NCI-H1417 (cell line): ENCODE results near the gene ATXN7L1.

ENCODE experiments used
- DNase-seq, 3 experiments: peaks; one replicate each; lab custom pipeline; 2025; lab: John Stamatoyannopoulos, UW

The ATXN7L1 gene

DNA sequence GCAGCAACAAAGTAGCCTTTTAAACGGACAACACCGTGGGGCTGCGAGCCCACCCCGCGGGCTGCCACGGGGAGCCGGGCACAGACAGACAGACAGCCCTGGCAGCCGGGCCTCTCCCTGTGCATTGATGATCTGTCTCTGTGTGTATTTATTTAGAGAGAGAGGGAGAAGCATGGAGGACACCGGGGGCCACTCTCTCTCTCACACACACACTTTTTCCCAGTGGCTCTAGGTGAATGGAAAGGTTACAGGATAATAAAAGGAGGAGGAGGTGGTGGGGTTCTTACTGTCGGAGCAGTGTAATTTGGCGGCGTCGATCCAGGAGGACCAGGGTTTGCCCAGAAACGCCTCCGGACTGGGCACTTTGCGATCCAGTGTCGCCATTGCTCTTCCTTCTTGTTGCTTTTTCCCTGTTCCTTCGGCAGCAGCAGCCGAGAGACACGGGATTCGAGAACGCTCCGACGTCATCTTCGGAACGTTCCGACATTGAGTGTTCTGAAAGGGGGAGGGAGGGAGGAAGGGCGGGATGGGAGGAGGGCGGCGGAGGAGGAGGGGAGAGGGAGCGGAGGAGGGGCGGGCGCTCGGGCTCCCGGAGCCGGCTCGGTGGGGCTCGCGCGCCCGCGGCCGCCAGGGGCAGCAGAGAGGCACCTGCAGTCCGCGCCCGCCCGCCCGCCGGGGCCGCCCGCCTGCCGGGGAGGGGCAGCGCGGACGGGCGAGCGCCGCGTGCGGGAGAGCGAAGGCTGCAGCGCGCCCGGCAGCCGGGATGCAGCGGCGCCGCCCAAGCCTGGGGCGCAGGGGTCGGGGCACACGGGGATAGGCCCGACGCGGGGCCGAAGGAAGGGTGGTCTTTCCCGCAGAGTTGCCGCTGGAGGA lies at the start of gene ATXN7L1:
ATXN7L1 (minus strand) TSS at position 509 of the 873 bp plus-strand sequence; CDS start at position 468, 41 bp downstream.
- DNase-seq: peak; percentile 96 to 99 (median 97)

GRCh38 chr7:105926131-105926530 lies 49.7 kb upstream of the ATXN7L1 start:
- DNase-seq: no peak

GRCh38 chr7:105924945-105925344 lies 48.5 kb upstream of the ATXN7L1 start:
- no peak for DNase-seq

GRCh38 chr7:105920766-105921165 lies 44.4 kb upstream of the ATXN7L1 start:
- no peak for DNase-seq

GRCh38 chr7:105917659-105918058 lies 41.3 kb upstream of the ATXN7L1 start:
- DNase-seq: no peak

- no peak for DNase-seq
These were observed 40.2 kb upstream of the ATXN7L1 start for GRCh38 chr7:105916603-105917002.

DNA sequence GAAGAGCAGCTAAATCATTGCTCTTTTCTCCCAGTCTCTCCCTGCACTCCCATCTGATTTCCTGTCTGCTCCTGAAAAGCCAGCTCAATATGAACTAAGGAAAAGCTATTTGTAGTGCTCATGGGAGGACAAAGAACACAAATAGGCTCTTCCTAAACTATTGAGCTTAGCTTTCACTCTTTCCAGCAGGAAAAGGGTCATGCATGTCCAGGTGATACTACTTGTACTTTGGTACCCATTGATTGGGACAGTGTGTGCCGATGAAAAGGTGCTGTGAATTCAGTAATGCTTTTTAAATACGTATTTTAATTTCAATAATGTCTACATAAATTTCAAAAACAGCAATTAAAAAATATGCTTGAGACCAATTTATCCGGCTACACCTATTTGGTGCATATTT lies 37.5 kb upstream of the ATXN7L1 start:
- DNase-seq: no peak

- no peak for DNase-seq
These were observed 35.7 kb upstream of the ATXN7L1 start for GRCh38 chr7:105911961-105912575.

- DNase-seq: no peak
These were observed 33.8 kb upstream of the ATXN7L1 start for GRCh38 chr7:105910172-105910571.

GRCh38 chr7:105909742-105910141 lies 33.3 kb upstream of the ATXN7L1 start:
- no peak for DNase-seq

GRCh38 chr7:105907129-105907846 lies 30.9 kb upstream of the ATXN7L1 start:
- no peak for DNase-seq

- no peak for DNase-seq
These were observed 30.3 kb upstream of the ATXN7L1 start for GRCh38 chr7:105906695-105907094.

DNA sequence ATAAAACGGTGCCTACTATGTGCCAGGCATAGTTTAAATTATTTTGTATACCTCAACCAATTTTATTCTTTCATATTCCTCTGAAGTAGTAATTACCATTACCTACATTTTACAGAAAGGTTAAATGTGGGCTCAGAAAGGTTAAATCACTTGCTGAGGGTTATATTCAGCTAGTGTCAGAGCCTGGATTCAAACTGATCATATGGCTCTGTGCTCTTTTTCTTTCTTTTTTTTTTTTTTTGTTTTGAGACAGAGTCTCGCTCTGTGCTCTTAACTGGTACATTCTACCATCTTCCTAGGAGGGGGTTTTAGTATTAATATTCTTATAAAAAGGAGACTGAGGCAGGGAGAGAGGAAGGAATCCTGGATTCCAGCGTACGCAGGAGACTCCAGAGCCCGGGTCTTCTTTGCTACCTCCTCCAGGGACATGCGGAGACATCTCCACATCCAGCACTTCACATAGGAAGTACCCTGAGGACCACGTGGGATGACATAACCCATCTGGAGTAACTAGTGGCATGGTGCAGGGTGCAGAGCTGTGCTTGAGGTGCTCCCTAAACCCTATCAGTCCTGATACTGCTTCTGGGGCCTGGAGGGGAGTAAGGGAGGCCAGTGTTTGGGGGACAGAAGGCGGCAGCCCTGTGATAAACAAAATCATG lies 29.6 kb upstream of the ATXN7L1 start:
- DNase-seq: no peak

DNA sequence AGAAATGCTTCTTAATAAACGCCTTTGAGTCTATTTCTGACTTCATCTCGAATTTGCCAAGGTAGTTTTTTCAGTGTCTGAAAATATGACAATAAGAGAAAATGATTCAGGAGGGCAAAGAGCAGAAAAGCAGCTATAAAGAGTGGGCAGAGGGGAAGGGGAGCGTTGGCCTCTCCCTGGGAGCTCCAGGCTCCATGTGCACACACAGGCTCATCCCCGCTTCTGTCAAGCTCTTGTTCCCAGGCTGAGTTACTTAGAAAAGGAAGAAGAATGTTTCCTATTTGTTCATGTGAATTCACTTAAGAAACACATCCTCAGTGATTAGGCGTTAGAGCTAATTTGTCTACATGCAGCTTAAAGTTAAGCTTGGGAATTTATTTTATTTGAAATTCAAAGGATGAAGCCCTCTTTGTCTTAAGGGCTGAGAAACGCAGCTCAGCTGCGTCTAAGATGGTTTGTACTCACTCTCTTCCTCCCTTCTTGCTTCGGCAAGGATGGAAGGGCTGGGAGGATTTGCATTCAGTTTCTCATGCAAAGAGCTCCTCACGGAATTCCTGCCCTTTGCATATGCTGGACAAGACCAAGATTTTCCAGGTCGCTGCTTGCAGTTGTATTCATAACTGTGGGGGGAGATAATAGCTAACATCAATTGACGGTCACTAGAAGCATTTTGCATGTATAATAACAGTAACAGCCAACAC lies 29.0 kb upstream of the ATXN7L1 start:
- DNase-seq: no peak

- no peak for DNase-seq
These were observed 27.7 kb upstream of the ATXN7L1 start for GRCh38 chr7:105904064-105904463.

- no peak for DNase-seq
These were observed 26.0 kb upstream of the ATXN7L1 start for GRCh38 chr7:105902325-105902911.

DNA sequence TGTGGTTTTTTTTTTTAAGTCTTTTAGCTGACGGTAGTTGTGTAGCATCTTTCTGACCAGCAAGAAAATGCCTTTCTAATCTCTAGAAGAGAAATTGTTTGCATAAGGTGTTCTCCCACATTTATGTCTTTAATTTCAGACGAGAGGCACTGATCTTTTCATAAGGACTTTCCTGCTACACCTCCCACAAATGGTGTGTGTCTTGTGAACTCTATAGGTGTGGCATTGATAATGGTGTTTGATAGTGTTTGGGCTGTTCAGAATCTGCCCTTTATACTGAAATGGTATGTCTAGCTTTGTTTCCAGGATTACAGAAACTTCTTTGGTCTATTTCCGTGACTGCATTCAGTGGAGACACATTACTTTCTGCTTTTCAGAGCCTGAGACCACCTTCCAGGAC lies 21.6 kb upstream of the ATXN7L1 start:
- no peak for DNase-seq

DNA sequence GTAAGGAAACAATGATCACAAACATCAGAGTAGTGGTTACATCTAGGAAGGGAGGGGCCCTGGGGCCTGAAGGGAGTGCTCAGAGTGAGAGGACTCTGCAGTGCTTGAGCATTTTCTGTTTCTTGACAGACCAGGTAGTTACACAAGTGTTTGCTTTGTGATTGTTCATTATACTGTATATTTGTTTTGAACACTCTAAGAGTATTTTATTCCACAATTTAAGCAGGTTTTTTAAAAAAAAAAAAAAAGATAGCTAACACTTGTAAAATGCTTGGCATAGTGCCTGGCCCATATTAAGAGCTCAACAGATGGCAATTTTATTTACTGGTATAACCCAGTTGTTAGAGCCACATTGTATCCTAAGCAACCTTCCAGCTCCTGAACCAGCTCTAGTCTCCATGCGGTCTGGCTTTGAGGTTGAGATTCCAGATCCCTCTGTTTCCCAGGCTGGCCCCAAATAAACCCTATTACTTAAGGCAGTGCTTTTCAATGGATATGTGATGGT lies 20.1 kb upstream of the ATXN7L1 start:
- peak; percentile 76 to 96 (median 90) for DNase-seq

DNA sequence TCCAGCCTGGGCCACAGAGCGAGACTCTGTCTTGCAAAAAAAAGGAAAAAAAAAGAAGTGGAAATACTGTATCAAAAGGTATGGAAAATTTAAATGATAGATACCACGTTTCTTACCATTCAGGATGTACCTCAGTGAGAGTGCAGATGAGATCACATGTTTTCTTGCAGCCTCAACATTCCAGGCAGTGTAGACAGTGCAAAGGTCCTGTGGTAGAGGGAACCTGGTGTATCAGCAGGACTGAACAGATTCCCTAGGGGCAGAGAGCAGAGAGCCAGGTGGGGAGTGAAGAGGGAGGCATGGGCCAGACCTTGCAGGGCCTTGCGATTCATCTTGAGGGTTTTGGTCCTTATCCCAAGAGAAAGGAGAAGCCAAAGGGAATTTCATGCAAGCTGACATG lies 17.7 kb upstream of the ATXN7L1 start:
- no peak for DNase-seq

- no peak for DNase-seq
These were observed 16.0 kb upstream of the ATXN7L1 start for GRCh38 chr7:105892387-105892786.
